ACC112 (cell line): ENCODE data around the gene CFAP20.
"Not testable (repeated sequence)": the region's sequence is repeated elsewhere in the genome, so short reads cannot be mapped to it uniquely, and the experiment has no call there.

Experiments used
- H2AFZ ChIP-seq: fragments of 200-600 bp; sonication (generic); one replicate; pipeline ENCODE4 v1.6.0; 2017; ENCODE audit warnings: antibody characterized with exemption, low read length; ENCODE audit not compliant: unreplicated experiment
- H3K27ac ChIP-seq: fragments of 200-600 bp; sonication (generic); 2 replicates; pipeline ENCODE4 v1.5.1; 2014; ENCODE audit warnings: low read depth, mild to moderate bottlenecking, antibody characterized with exemption, low read length, moderate library complexity
- H3K27me3 ChIP-seq: fragments of 200-600 bp; sonication (generic); 2 replicates; pipeline ENCODE4 v1.6.1; 2014; ENCODE audit warnings: mild to moderate bottlenecking, antibody characterized with exemption, low read length, moderate library complexity, mixed read lengths; ENCODE audit not compliant: insufficient read depth
- H3K36me3 ChIP-seq: fragments of 200-600 bp; sonication (generic); 2 replicates; pipeline ENCODE4 v1.6.1; 2016; ENCODE audit warnings: mild to moderate bottlenecking, antibody characterized with exemption, low read length, moderate library complexity, mixed read lengths; ENCODE audit not compliant: insufficient read depth
- H3K4me1 ChIP-seq: fragments of 200-600 bp; sonication (generic); one replicate; pipeline ENCODE4 v1.6.1; 2016; ENCODE audit warnings: low read length, mixed read lengths; ENCODE audit not compliant: insufficient read depth, unreplicated experiment, control insufficient read depth
- H3K4me3 ChIP-seq: fragments of 200-600 bp; sonication (generic); 2 replicates; pipeline ENCODE4 v1.5.1; 2014; ENCODE audit warnings: mild to moderate bottlenecking, low read depth, low read length
- H3K79me2 ChIP-seq: fragments of 200-600 bp; sonication (generic); one replicate; pipeline ENCODE4 v1.6.0; 2016; ENCODE audit warnings: low read length; ENCODE audit not compliant: control insufficient read depth, unreplicated experiment, insufficient read depth

Gene CFAP20

DNA sequence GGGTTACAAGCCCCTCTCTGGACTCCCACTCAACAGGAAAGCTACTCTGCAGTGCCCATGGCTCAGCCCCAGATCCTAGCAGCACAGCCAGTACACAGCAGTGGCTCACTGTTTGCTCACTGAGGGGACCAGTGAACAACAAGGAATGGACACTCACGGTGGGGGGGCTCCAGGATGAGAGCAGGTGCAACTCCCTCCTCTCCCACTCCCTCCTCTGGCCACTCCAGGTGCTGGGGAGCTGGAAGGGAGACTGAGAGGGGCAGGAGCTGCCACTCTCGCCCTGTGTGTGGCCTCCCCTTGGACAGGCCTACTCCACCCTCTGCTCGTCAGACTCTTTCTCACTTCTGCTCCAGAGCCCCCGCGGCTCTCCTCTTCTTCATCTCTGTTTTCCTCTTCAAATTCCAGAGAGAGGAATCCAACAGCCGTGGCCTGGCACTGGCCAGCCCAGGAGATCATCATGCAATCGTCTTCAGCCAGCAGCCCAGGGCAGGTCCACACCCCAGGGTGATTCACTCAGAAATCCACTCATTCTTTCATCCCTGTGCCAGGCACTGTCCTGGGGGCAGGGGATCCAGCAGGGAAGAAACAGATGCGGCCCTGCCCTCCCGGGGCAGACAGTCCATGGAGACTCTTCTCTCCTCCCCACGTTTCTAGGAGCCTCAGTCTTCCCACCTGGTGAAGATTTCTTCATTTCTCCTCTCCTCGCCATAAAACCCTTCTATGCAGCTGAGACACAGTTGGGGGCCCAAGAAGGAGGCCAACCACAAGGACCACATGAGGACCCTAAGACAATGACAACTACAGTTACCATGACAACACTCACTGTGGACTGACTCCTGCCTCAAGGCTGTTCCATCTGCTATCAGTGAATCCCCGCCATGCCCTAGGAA is 30.7 kb downstream of the CFAP20 start:
- Histone ChIP-seq H3K4me3 (no peak overlapping the region), H2AFZ (peak overlapping the region; percentile 2), H3K27me3 (peaks cover 14% of the 10 kb centered on the region; the same call in 1 of the 2 replicates), H3K79me2 (no peaks in the 10 kb centered on the region), H3K4me1 (peaks cover 20% of the 10 kb centered on the region), H3K36me3 (no peaks in the 10 kb centered on the region), H3K27ac (no peak overlapping the region)

DNA sequence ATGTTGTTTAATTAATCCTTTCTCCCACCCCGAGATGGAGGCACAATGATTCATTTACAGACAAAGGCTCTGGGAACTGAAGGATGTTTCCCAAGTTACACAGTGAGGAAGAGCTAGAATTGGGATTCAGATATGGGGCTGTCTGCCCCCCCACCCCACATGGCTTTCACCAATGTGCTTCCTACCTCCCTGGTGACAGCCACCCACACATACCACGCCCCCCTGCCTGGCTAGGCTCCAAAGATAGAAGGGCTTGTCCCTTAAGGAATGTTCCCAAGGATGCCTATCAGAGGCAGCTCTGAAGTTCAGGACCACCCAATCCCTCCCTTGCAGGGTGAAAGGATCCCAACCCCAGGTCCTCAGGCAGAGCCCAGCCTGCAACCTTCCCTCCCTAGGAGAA is 32.9 kb downstream of the CFAP20 start:
- no peak overlapping the region for H3K27ac ChIP-seq
- H3K4me1 ChIP-seq, result peaks cover 20% of the 10 kb centered on the region
- no peak overlapping the region for H2AFZ ChIP-seq
- H3K4me3 ChIP-seq, result no peak overlapping the region
- H3K79me2 ChIP-seq, result no peaks in the 10 kb centered on the region
- H3K27me3 ChIP-seq, result peaks cover 25% of the 10 kb centered on the region
- no peaks in the 10 kb centered on the region for H3K36me3 ChIP-seq

DNA sequence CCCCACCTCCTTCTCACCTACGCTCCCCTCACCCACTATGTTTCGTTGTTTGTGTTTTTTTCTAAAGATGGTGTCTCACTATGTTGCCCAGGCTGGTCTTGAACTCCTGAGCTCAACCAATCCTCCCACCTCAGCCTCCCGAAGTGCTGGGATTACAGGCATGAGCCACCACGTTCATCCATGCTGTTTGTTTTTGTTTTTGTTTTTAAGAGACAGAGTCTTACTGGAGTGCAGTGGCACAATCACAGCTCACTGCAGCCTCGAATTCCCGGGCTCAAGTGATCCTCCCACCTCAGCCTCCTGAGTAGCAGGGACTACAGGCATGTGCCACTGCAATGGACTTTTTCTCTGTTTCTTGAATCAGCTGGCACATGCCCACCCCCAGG is 33.6 kb downstream of the CFAP20 start:
- H3K27ac ChIP-seq, H3K36me3 ChIP-seq, H3K79me2 ChIP-seq, H3K4me3 ChIP-seq, H2AFZ ChIP-seq: not testable (repeated sequence)
- peaks cover 25% of the 10 kb centered on the region for H3K27me3 ChIP-seq
- peaks cover 20% of the 10 kb centered on the region for H3K4me1 ChIP-seq

DNA sequence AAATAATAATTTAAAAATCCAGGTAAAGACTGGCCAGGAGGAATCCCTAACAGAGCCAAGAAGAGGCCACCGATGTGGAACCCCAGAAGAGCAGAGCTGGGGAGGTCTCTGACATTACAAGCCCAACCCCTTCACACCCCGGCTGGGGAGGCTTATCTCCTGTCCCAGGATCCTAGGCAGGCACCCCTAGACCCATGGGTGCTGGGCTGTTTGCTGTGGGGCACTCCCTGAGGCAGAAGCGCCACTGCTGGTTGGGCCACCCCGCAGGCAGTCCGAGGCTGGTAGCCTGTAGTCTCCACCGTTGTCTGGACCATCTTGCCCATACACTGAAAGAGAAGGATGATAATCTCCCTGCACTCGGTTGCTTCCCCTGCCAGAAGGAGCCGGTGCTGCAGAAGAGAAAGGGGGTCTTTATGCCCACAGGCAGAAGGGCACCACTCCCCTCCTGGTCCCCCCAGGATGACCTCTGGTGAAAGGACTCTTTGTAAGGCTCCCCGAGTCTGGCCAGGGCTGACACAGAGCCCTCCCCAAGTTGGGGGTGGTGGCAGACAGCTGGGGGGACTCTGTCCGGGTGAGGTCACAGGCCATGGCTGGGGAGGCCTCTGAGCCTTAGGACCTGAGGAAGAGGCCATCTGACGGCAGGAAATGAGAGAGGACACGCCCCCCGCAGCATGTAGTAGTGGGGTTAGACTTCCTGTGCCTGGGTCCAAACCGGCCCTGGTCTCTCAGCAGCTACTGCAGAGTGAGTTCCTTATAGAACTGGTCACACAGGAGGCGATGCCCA is 34.2 kb downstream of the CFAP20 start:
- Histone ChIP-seq H3K27me3 (peaks cover 25% of the 10 kb centered on the region), H3K36me3 (no peaks in the 10 kb centered on the region), H3K4me1 (peaks cover 20% of the 10 kb centered on the region), H3K79me2 (no peaks in the 10 kb centered on the region), H3K27ac (no peak overlapping the region), H2AFZ (no peak overlapping the region), H3K4me3 (no peak overlapping the region)

DNA sequence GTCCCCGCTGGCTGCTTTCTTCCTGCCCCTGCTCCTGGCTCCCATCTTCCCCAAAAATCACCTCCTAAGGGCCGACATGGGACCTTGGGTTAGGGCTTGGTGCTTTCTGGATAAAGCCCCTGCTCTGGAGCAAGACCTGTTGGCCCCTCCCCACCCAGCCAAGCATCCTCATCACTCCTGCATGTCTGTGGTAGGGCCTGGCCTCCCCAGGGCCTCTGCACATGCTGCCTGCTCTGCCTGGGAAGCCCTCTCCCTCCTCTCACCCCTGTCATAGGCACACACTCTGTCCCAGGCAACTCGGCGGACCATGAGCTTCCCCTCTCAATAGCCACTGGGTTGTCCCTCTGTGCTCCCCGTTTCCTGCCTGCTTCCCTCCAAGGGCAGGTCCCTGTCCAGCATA is 35.2 kb downstream of the CFAP20 start:
- H3K27me3 ChIP-seq, result peaks cover 25% of the 10 kb centered on the region
- H3K27ac ChIP-seq, result no peak overlapping the region
- peaks cover 20% of the 10 kb centered on the region for H3K4me1 ChIP-seq
- no peaks in the 10 kb centered on the region for H3K36me3 ChIP-seq
- no peaks in the 10 kb centered on the region for H3K79me2 ChIP-seq
- H2AFZ ChIP-seq, result no peak overlapping the region
- H3K4me3 ChIP-seq, result no peak overlapping the region

DNA sequence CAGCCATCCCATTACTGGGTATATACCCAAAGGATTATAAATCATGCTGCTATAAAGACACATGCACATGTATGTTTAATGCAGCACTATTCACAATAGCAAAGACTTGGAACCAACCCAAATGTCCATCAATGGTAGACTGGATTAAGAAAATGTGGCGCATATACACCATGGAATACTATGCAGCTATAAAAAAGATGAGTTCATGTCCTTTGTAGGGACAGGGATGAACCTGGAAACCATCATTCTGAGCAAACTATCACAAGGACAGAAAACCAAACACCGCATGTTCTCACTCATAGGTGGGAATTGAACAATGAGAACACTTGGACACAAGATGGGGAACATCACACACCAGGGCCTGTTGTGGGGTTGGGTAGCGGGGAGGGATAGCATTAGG is 38.8 kb downstream of the CFAP20 start:
- H3K36me3 ChIP-seq, H3K4me3 ChIP-seq, H3K4me1 ChIP-seq, H3K27ac ChIP-seq, H3K79me2 ChIP-seq, H2AFZ ChIP-seq: not testable (repeated sequence)
- H3K27me3 ChIP-seq, result peaks cover 25% of the 10 kb centered on the region

DNA sequence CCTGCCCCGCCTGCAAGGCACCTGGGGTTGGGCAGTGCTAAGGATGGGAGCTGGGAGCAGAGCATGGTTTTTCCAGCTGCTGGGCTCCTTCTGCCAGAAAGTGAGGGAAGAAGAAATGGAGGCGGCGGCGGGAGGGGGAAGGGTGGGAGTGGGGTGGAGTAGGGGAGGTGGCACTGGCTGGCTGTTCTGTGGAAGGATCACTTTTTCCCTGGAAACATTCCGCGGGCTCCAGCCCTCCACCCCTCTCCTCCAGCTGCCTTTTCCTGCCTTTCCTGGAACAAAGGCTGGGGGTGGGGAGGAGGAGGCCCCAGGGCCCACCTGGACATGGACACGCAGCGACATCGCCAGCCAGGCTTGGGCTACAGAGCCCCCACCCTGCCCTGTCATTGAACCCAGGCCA is 41.1 kb downstream of the CFAP20 start:
- Histone ChIP-seq H3K36me3 (no peaks in the 10 kb centered on the region), H3K27me3 (peaks cover 12% of the 10 kb centered on the region), H3K4me1 (no peaks in the 10 kb centered on the region), H3K27ac (no peak overlapping the region), H3K4me3 (no peak overlapping the region), H2AFZ (no peak overlapping the region), H3K79me2 (no peaks in the 10 kb centered on the region)

DNA sequence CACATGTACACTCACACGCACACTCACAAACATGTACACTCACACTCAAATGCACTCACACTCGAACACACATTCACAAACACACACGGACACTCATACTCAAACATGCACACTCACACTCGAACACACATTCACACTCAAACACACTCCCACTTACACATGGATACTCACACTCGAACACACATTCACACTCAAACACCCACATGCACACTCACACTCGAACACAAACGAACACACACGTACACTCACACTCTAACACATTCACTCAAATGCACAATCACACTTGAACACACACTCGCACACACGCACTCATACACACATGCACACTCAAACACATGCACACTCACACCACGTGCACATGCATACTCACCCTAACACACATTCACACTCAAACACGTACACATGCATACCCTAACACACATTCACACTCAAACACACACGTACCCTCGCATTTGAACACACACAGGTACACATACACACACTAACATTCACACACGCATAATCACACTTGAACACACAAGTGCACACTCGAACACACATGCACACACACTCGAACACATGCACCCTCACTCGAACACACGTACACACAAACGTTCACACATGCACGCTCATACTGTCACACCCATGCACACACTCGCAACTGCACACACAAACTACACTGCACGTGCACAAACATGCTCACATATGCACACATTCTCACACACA is 41.8 kb downstream of the CFAP20 start:
- H3K27me3 ChIP-seq, result peaks cover 5% of the 10 kb centered on the region
- no peak overlapping the region for H3K27ac ChIP-seq
- no peak overlapping the region for H2AFZ ChIP-seq
- H3K79me2 ChIP-seq, result no peaks in the 10 kb centered on the region
- H3K36me3 ChIP-seq, result no peaks in the 10 kb centered on the region
- no peaks in the 10 kb centered on the region for H3K4me1 ChIP-seq
- H3K4me3 ChIP-seq, result no peak overlapping the region

DNA sequence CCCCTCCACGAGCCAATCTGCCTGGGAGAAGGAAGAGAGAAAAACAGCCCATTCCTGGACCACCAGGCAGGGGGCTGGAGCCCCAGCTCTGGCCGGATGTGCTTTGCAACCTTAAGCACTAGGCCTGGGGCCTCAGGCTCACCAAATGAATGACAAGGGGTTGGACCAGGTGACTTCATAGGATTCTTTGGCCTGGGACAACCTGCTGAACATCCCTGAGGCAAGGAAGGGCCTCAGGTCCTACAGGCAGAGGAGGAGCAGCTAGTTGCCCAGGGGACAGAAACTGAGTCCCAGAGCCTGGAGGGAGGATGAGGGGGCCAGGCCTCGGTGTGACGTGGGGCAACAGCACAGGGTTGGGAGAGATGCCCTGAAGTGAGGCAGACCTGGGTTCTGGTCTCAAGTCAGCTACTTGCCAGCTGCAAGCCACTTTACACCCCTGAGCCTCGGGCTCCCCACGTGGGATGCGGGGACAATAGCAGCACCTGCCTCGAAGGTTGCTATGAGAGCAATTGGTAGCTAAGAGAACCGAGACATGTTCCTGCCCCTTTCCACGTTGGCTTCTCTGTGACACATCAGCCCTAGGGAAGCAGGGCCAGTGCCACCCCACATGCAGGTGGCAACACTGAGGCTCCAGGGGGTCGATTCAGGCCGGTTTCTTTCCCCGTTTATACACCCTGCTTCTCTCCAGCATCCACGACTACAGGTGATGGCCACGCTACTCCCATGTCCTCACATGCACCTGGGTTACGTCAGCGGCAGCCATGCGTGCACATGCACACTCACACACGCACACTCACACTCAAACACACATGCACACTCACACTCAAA is 42.6 kb downstream of the CFAP20 start:
- H3K4me1 ChIP-seq, result no peaks in the 10 kb centered on the region
- H3K4me3 ChIP-seq, result no peak overlapping the region
- H3K27me3 ChIP-seq, result no peaks in the 10 kb centered on the region
- no peaks in the 10 kb centered on the region for H3K36me3 ChIP-seq
- H3K79me2 ChIP-seq, result no peaks in the 10 kb centered on the region
- no peak overlapping the region for H2AFZ ChIP-seq
- no peak overlapping the region for H3K27ac ChIP-seq
